NB4 (cell line): Measurements from ENCODE around the gene PDZRN4.

Experiments
- CTCF ChIP-seq: IDR thresholded peaks from one replicate; pipeline ENCODE4 v1.5.1; 2012; ENCODE audit warnings: low read depth, low read length
- MAX ChIP-seq: IDR thresholded peaks from 2 replicates; pipeline ENCODE4 v1.6.1; 2011; ENCODE audit warnings: low read depth, low read length
- POLR2A ChIP-seq: IDR thresholded peaks from 2 replicates; pipeline ENCODE4 v1.6.1; 2011; ENCODE audit warnings: mild to moderate bottlenecking; ENCODE audit not compliant: insufficient read length; ENCODE audit errors: extremely low read depth

GRCh38 chr12:41459906-41460214 is 271.7 kb downstream of the PDZRN4 start:
- TF ChIP-seq CTCF, result no peak
- TF ChIP-seq POLR2A, result no peak
- TF ChIP-seq MAX, result no peak
